IMR-90 (cell line): ENCODE results near the gene PAX5.

Source experiments
- BHLHE40 ChIP-seq: fragments of 150-350 bp; IDR thresholded peaks from 2 replicates; pipeline ENCODE4 v1.6.1; 2016; ENCODE audit warnings: mild to moderate bottlenecking, low read depth, low read length
- CEBPB ChIP-seq: IDR thresholded peaks from 2 replicates; pipeline ENCODE4 v1.6.1; 2012; ENCODE audit warnings: low read depth, low read length, improper control_type of control experiment
- CHD1 ChIP-seq: IDR thresholded peaks from 2 replicates; pipeline ENCODE4 v1.6.1; 2012; ENCODE audit warnings: low read depth, low read length, improper control_type of control experiment
- CTCF ChIP-seq: conservative IDR thresholded peaks from 2 replicates; pipeline ENCODE4 v1.5.1; 2012; ENCODE audit warnings: mild to moderate bottlenecking, low read depth, low read length, improper control_type of control experiment
- ELK1 ChIP-seq: fragments of 150-350 bp; IDR thresholded peaks from 2 replicates; pipeline ENCODE4 v1.6.1; 2016; ENCODE audit warnings: low read depth, mild to moderate bottlenecking, low read length, moderate library complexity, borderline replicate concordance
- FOS ChIP-seq: fragments of 150-350 bp; IDR thresholded peaks from 2 replicates; pipeline ENCODE4 v1.6.1; 2016; ENCODE audit warnings: low read depth, low read length
- MAFK ChIP-seq: IDR thresholded peaks from 2 replicates; pipeline ENCODE4 v1.6.1; 2012; ENCODE audit warnings: low read depth, low read length, improper control_type of control experiment
- NFE2L2 ChIP-seq: fragments of 150-350 bp; IDR thresholded peaks from 2 replicates; pipeline ENCODE4 v1.6.1; 2016; ENCODE audit warnings: low read depth, mild to moderate bottlenecking, low read length
- POLR2A ChIP-seq: IDR thresholded peaks from 2 replicates; pipeline ENCODE4 v1.6.1; 2012; ENCODE audit warnings: mild to moderate bottlenecking, low read depth, low read length
- RAD21 ChIP-seq: IDR thresholded peaks from 2 replicates; pipeline ENCODE4 v1.6.1; 2012; ENCODE audit warnings: low read length, improper control_type of control experiment
- RCOR1 ChIP-seq: IDR thresholded peaks from 2 replicates; pipeline ENCODE4 v1.6.1; 2012; ENCODE audit warnings: mild to moderate bottlenecking, low read length, improper control_type of control experiment; ENCODE audit not compliant: insufficient replicate concordance
- USF2 ChIP-seq: fragments of 150-350 bp; IDR thresholded peaks from 2 replicates; pipeline ENCODE4 v1.6.1; 2017; ENCODE audit warnings: mild to moderate bottlenecking, antibody characterized with exemption, low read length, low read depth

GRCh38 chr9:36948051-36948450 is 86.0 kb downstream of the PAX5 start:
- no peak for TF ChIP-seq CTCF
- no peak for TF ChIP-seq MAFK
- no peak for TF ChIP-seq RAD21
- no peak for TF ChIP-seq POLR2A
- no peak for TF ChIP-seq CEBPB
- TF ChIP-seq FOS = no peak
- no peak for TF ChIP-seq NFE2L2
- no peak for TF ChIP-seq CHD1
- no peak for TF ChIP-seq BHLHE40
- TF ChIP-seq USF2 = no peak
- TF ChIP-seq RCOR1 = no peak
- TF ChIP-seq ELK1 = no peak
